Activated T-cell treated with anti-CD3 and anti-CD28 coated beads for 4 hours (primary cell): ENCODE results near the gene CPTP.
"Not testable (repeated sequence)": the region's sequence is repeated elsewhere in the genome, so short reads cannot be mapped to it uniquely, and the experiment has no call there.

Experiments used
- DNase-seq: peaks from one replicate; pipeline ENCODE4 v3.0.0-alpha.2; 2020

The CPTP gene

GRCh38 chr1:1352786-1353388, 28.3 kb downstream of the CPTP start:
- no peak for DNase-seq

- DNase-seq = no peak
Measured at GRCh38 chr1:1353389-1354151, 29.0 kb downstream of the CPTP start.

GRCh38 chr1:1354271-1355247, 30.0 kb downstream of the CPTP start:
- no peak for DNase-seq

DNA sequence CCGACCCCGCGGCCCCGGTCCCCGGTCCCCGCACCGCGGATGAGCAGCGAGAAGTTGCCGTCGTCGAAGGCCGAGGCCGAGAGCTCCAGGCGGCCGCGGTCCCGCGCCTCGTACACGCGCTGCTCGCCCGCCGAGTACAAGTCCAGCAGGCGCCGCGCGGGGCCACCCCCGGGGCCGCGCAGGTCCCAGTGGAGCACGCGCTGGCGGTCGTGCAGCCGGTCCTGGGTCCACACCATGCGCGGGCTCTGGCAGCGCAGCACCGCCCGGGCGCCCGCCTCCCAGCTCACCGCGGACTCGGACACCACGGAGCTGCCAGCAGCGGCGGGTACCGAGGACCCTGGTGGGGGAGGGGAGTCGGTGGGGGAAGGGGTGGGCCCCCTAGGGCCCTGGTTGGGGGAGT, 30.8 kb downstream of the CPTP start:
- DNase-seq = no peak

DNA sequence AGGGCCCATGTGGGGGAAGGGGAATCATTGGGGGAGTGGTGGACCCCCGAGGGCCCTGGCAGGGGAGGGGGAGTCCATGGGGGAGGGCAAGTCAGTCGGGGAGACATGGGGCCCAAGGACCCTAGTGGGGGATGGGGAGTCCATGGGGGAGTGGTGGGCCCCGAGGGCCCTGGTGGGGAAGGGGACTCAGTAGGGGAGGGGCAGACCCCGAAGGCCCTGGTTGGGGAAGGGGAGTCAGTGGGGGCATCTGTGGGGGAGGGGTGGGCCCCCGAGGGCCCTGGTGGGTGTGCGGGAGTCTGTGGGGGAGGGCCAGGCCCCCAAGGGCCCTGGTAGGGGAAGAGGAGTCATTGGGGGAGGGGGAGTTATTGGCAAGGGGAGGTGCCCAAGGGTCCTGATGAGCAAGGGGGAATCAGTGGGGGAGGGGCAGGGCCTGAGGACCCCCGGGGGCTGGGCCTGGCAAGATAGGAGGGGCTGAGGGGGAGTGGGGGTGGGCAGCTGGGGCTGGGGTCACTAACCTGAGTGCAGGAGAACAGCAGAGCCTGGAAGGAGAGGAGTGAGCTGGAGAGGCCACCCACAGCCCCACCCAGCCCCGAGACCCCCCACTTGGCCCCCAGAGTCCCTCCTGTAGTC, 31.7 kb downstream of the CPTP start:
- no peak for DNase-seq

DNA sequence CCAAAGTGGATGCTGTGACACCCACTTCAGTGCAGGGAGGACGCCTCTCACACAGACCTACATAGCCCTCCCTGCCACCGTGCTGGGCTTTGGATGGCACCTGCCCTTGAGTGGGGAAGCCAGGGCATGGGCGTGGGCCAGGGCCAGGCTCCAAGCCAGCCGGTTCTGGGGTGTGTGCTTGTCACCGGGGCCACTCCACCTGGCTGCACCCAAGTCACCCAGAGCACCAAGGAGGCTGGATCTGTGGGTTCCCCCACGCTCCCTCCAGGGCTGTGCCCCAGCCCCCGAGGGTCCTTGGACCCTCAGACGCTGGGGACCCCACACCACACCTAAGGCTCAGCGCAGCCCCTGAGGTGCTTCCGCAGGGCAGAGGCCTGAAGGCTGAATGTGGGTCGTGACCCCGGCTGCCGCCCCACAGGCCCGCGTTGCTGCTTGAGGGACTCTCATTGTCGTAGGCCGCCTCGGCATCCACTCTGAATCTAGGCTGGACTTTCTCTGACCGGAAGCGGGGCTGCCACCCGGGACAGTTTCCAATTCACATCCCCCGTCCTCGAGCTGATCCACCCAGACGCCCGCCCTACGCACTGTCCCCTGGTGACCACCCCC, 32.3 kb downstream of the CPTP start:
- no peak for DNase-seq

- DNase-seq = no peak
Measured at GRCh38 chr1:1357871-1358432, 33.4 kb downstream of the CPTP start.

GRCh38 chr1:1358433-1359271, 34.0 kb downstream of the CPTP start, which contains the start of gene MXRA8:
Gene MXRA8 (minus strand): TSS chr1:1358555. CDS start chr1:1358504, 51 bp downstream.
- no peak for DNase-seq

DNA sequence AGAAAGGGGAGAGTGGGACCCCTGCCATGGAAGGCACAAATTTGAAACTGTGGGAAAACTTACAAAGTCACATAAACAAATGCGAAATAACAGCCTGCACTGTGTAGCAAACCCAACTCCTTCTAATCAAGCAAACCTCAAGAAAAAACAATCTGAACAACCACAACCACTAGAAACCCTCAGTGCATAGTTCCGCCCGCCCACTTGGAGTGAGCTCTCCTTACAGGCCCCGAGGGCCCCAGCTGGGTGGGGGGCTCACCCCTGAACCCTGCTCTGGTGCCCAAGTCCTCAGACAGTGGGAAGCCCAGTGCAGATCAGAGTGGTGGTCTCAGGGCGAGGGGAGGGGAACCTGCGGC, 34.7 kb downstream of the CPTP start:
- DNase-seq = no peak

DNA sequence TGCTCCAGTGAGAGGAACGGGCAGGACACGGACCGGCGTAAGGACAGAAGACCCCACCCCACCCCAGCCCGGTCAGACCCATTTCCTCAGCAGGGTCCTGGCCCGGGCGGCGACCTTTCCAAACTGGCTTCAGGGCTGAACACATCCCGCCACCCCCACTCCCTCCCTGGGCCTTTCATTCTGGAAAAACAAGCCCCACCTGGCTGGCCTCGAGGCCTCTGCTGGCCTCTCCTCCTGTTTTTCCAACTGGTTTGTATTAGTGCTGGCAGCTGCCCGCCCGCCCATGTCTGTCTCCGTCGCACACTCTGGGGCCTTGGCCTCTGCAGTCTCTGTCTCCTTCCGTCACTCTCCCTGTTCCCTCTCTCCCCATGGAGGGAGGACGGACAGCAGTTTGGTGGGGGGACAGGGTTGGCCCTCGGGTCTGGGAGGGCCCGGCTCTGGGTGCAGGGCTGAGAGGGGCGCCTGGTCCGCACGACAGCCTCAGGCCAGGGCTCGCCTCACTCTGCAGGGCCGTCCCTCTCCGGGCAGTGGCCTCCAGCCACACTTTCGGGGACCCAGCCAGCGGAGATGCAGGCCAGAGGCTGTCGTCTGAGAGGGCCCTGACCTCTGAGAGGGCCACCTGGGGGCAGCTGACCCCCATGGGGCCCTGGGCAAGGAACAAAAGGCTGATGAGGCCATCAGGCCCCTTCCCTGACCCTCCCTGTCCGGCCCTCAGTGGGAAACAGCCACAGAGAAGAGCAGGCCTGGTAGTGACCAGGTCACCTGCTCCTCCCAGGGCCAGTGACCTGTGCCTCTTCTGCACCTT, 35.3 kb downstream of the CPTP start:
- no peak for DNase-seq

GRCh38 chr1:1360506-1361169, 36.0 kb downstream of the CPTP start:
- no peak for DNase-seq

- DNase-seq = no peak
Measured at GRCh38 chr1:1361233-1361981, 36.8 kb downstream of the CPTP start.

DNA sequence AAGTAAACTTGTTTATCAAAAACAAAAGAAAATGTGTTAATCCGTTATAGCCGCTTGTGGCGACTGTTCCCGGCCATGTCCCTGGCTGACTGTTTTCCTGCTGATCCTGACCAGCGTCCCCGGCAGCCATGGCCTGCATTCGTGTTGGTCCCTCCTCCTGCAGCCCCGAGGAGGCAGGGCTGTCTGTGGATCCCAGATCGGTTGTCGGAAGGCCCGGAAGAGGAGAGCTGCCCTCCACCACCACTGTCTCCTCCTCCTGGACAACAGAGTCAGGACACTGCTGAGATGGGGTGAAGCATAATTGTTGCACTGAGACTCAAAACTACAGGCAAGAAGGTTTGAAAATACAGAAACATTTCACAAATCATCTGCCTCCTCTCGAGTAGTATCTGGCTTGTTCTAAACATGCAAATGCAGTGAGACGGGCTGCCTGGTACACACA, 37.4 kb downstream of the CPTP start:
- DNase-seq = no peak

DNA sequence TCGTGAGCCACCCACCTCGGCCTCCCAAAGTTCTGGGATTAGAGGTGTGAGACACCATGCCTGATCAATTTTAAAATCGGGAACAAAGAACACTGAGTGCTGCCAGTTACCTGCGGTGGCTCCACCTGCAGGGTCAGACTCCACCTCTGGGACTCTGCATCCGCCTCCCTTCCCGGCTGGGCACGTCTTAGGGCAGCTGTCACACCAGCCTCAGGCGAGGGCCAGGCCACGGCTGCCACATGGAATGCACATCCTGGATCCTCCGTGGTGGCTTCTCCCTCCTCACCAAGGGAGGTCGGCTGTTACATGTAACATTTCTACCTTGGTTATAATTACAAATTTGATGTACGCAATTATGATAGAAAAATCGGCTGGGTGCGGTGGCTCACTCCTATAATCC, 39.7 kb downstream of the CPTP start:
- DNase-seq = no peak

DNA sequence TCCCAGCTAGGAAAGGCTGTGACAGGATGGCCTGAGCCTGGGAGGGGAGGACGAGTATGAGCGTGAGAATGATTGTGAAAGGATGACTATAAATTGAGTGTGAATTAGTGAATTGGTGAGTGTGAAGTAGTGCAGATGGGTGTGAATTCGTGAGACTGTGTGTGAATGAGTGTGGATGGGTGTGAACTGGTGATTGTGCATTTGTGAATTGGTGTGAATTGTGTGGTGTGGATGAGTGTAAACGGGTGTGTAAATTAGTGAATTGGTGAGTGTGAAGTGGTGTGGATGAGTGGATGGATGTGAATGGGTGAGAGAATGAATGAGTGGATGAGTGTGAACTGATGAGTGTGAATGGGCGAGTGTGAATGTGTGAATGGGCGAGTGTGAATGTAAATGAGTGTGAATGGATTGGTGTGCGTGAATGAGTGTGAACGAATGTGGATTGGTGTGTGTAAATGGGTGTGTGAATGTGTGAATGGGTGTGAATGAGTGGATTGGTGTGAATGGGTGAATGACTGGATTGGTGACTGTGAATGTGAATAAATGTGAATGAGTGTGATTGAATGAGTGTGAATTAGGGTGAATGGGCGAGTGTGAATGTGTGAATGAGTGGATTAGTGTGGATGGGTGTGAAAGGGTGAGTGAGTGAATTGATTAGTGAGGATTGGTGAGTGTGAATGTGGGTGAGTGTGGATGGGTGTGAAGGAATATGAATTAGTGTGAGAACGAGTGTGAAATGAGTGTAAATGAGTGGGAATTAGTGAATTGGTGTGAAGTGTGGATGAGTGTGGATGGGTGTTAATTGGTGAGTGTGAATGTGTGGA, 41.5 kb downstream of the CPTP start:
- DNase-seq = no peak

GRCh38 chr1:1366699-1367066, 42.1 kb downstream of the CPTP start:
- no peak for DNase-seq

- no peak for DNase-seq
Measured at GRCh38 chr1:1367315-1367714, 42.7 kb downstream of the CPTP start.

DNA sequence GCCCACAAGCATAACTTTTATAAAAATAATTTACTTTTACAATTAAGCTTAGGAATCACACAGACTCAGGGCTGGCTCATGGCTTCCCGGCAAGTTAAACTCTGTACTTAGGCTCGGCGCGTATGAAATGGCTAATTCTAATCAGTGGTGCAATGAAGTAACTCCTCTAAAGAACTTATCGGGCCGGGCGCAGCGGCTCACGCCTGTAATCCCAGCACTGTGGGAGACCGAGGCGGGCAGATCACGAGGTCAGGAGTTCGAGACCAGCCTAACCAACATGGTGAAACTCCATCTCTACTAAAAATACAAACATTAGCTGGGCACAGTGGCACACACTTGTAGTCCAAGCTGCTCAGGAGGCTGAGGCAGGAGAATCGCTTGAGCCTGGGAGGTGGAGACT, 45.5 kb downstream of the CPTP start:
- not testable (repeated sequence) for DNase-seq
